ENCODE measurements around the gene FGD4. TPM values are rescaled to one million over a fixed set of nuclear protein-coding genes. Genes with fewer than 3 reads are reported as not detected.

Gene FGD4
- total and polyA plus RNA-seq, 9 of the 15 experiments (the other 6 are each of a cell fraction or from before 2014, with no cell fraction given) = 0.05 to 0.51 (median 0.27) TPM

- TF ChIP-seq, protein P1, sequence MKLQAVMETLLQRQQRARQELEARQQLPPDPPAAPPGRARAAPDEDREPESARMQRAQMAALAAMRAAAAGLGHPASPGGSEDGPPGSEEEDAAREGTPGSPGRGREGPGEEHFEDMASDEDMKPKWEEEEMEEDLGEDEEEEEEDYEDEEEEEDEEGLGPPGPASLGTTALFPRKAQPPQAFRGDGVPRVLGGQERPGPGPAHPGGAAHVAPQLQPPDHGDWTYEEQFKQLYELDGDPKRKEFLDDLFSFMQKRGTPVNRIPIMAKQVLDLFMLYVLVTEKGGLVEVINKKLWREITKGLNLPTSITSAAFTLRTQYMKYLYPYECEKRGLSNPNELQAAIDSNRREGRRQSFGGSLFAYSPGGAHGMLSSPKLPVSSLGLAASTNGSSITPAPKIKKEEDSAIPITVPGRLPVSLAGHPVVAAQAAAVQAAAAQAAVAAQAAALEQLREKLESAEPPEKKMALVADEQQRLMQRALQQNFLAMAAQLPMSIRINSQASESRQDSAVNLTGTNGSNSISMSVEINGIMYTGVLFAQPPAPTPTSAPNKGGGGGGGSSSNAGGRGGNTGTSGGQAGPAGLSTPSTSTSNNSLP (IDR thresholded peaks at IDR 0.05; ENCODE audit: borderline replicate concordance, low read depth, low read length) = no peak
- TF ChIP-seq TAF7 (tag; IDR thresholded peaks at IDR 0.05) (no peak), U2AF2 (optimal IDR thresholded peaks at IDR 0.05; ENCODE audit: low read depth, low read length) (no peak)
Measured at GRCh38 chr12:32559434-32559833, 160.1 kb downstream of the FGD4 start (continued).

- Histone ChIP-seq H3K27me3 (ENCODE audit: control insufficient read depth in 2 of 2, insufficient read depth in 2 of 2, low read length in 2 of 2) (peaks cover 0 to 6% of the 10 kb centered on the region in 2 experiments; a peak in 2 of 5 replicates), H3K36me3 (ENCODE audit: control insufficient read depth, insufficient read depth, low read length) (no peaks in the 10 kb centered on the region), H3K4me3 (no peak overlapping the region), H3K9me1 (ENCODE audit: control insufficient read depth, insufficient read depth, low read length) (no peaks in the 10 kb centered on the region), H3K9ac (ENCODE audit: insufficient read depth in 1 of 2, low read depth in 2 of 2, low read length in 2 of 2) (no peak overlapping the region), H3K79me2 (ENCODE audit: control insufficient read depth, insufficient read depth, low read length) (no peaks in the 10 kb centered on the region), H4K20me1 (replicated peaks; ENCODE audit: control insufficient read depth, insufficient read depth, low read length) (no peaks in the 10 kb centered on the region), H3K4me1 (replicated peaks in 1 of 2; ENCODE audit: control insufficient read depth in 2 of 2, insufficient read depth in 2 of 2, low read length in 2 of 2) (no peaks in the 10 kb centered on the region), H3K27ac (ENCODE audit: extremely low read depth, low read depth, low read length) (no peak overlapping the region), H2AFZ (ENCODE audit: low read depth, low read length) (no peak overlapping the region), H3K9me3 (replicated peaks; ENCODE audit: control insufficient read depth, insufficient read depth, low read depth, low read length) (no peaks in the 10 kb centered on the region), H3K4me2 (ENCODE audit: insufficient read depth, low read length) (no peak overlapping the region)
- ChIA-PET POLR2A (no interaction called here), CTCF (ENCODE audit: low intra/inter-chr PET ratio) (no interaction called here)
- no TSS peak for BruUV-seq (replicated peaks)
- in situ Hi-C loops (cut with MboI) = no loop called here
- DNase-seq (ENCODE audit: extremely low read depth in 1 of 4, low spot score in 3 of 4) (no peak), ATAC-seq (no peak), FAIRE-seq (no peak)
- TF ChIP-seq ASH1L (IDR thresholded peaks at IDR 0.05; ENCODE audit: borderline replicate concordance, low read depth, partially characterized antibody) = no peak
- no peak for TF ChIP-seq POLR2AphosphoS2 (IDR thresholded peaks at IDR 0.05; ENCODE audit: low read length)
- no peak for TF ChIP-seq ZNF146 (CRISPR knock-in tag; IDR thresholded peaks at IDR 0.05; ENCODE audit: unreplicated experiment)
- TF ChIP-seq GATAD2A (IDR thresholded peaks at IDR 0.05) = no peak
- TF ChIP-seq ZNF263 (CRISPR knock-in tag; IDR thresholded peaks at IDR 0.05; ENCODE audit: borderline replicate concordance) = no peak
- TF ChIP-seq ZNF707 (CRISPR knock-in tag; conservative IDR thresholded peaks at IDR 0.05) = no peak
- TF ChIP-seq, protein P2, sequence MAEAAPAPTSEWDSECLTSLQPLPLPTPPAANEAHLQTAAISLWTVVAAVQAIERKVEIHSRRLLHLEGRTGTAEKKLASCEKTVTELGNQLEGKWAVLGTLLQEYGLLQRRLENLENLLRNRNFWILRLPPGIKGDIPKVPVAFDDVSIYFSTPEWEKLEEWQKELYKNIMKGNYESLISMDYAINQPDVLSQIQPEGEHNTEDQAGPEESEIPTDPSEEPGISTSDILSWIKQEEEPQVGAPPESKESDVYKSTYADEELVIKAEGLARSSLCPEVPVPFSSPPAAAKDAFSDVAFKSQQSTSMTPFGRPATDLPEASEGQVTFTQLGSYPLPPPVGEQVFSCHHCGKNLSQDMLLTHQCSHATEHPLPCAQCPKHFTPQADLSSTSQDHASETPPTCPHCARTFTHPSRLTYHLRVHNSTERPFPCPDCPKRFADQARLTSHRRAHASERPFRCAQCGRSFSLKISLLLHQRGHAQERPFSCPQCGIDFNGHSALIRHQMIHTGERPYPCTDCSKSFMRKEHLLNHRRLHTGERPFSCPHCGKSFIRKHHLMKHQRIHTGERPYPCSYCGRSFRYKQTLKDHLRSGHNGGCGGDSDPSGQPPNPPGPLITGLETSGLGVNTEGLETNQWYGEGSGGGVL (CRISPR knock-in tag; IDR thresholded peaks at IDR 0.05) = no peak
- no peak for TF ChIP-seq ETS1 (conservative IDR thresholded peaks at IDR 0.05; ENCODE audit: control insufficient read depth, low read depth, low read length)
- TF ChIP-seq KDM1A (IDR thresholded peaks at IDR 0.05) = no peak
- TF ChIP-seq U2AF2 (optimal IDR thresholded peaks at IDR 0.05; ENCODE audit: low read depth, low read length) = no peak
- TF ChIP-seq, protein P3, sequence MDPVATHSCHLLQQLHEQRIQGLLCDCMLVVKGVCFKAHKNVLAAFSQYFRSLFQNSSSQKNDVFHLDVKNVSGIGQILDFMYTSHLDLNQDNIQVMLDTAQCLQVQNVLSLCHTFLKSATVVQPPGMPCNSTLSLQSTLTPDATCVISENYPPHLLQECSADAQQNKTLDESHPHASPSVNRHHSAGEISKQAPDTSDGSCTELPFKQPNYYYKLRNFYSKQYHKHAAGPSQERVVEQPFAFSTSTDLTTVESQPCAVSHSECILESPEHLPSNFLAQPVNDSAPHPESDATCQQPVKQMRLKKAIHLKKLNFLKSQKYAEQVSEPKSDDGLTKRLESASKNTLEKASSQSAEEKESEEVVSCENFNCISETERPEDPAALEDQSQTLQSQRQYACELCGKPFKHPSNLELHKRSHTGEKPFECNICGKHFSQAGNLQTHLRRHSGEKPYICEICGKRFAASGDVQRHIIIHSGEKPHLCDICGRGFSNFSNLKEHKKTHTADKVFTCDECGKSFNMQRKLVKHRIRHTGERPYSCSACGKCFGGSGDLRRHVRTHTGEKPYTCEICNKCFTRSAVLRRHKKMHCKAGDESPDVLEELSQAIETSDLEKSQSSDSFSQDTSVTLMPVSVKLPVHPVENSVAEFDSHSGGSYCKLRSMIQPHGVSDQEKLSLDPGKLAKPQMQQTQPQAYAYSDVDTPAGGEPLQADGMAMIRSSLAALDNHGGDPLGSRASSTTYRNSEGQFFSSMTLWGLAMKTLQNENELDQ (CRISPR knock-in tag; IDR thresholded peaks at IDR 0.05; ENCODE audit: borderline replicate concordance) = no peak
- no peak for TF ChIP-seq GABPB2 (CRISPR knock-in tag; conservative IDR thresholded peaks at IDR 0.05)
- intact Hi-C loops (cut with micrococcal nuclease) = no loop called here
- 22% methylated on average over 4 of the region's 4 CpGs for WGBS (ENCODE audit: insufficient coverage, low coverage, missing lambda C conversion rate)
Measured at GRCh38 chr12:32560520-32560919, 161.2 kb downstream of the FGD4 start.

All from K562 (cell line).